Stimulated activated naive CD4-positive, alpha-beta T cell (primary cell): ENCODE measurements around the gene MCTP1.
"Not testable (repeated sequence)": the region's sequence is repeated elsewhere in the genome, so short reads cannot be mapped to it uniquely, and the experiment has no call there.

ENCODE experiments used
- DNase-seq, 6 experiments: peaks; one replicate each; lab custom pipeline; 2025; lab: John Stamatoyannopoulos, UW

MCTP1 gene

DNA sequence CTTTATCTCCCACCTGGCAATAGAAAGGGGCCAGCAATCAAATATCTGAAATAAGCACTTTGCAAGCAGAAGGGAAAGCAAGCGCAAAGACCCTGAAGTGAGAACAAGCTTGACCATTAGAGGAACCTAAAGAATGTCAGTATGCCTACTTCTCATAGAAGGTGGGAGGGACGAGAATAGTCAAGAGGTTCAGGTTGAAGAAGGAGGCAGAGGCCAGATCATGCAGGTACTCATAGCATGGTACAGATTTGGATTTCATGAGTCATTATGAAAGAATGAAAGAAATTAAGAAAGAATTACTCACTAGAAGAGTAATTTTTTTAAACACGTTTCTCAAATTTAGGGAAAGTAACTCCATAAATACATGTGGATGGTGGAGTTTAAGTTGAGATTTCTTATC, 33.7 kb downstream of the MCTP1 start:
- DNase-seq, result no peak

DNA sequence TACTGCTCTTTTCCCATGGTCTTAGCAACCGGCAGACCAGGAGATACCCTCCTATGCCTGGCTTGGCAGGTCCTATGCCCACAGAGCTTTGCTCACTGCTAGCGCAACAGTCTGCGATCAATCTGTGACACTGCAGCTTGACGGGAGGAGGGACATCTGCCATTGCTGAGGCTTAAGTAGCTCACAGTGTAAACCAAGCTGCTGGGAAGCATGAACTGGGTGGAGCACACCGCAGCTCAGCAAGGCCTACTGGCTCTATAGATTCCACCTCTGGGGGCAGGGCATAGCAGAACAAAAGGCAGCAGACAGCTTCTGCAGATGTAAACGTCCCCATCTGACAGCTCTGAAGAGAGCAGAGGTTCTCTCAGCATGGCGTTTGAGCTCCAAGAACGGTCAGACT, 40.4 kb downstream of the MCTP1 start:
- DNase-seq, result no peak

DNA sequence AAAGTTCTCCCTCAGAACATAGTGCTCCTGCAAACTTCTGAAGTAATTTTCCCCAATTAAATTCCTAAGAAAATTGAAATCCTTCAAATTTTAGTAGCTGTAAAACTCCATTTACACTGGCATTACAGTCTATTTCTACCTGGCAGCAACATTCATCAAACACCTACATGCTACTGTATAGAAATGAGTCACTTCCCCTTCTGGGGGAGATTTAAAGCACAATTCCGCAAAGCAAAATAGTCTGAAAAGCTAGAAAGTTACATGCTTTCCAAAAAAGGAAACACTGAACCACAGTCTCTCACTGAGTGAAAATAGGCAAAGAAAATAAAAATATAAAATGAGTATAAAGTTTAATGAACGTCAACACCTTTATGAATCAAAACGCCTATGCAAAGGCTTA, 43.3 kb downstream of the MCTP1 start:
- DNase-seq, result no peak

DNA sequence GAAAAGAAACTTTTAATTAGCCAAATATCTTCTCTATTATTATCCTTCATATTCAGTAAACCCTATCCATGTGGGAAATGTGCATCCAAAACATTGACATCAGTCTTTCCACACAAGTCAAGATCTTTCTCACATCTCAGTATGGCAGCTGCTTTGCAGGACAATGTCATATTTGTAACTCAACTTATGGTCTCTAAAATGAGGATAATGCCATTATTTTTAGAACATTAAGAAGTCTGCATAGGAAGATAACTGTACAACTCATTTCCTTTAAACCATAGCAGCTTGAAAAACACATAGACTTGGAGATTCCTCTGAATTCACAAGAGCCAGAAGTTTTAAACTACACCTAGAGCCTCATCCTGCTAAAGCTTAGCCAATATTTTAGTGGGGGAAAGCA, 43.7 kb downstream of the MCTP1 start:
- no peak for DNase-seq

DNA sequence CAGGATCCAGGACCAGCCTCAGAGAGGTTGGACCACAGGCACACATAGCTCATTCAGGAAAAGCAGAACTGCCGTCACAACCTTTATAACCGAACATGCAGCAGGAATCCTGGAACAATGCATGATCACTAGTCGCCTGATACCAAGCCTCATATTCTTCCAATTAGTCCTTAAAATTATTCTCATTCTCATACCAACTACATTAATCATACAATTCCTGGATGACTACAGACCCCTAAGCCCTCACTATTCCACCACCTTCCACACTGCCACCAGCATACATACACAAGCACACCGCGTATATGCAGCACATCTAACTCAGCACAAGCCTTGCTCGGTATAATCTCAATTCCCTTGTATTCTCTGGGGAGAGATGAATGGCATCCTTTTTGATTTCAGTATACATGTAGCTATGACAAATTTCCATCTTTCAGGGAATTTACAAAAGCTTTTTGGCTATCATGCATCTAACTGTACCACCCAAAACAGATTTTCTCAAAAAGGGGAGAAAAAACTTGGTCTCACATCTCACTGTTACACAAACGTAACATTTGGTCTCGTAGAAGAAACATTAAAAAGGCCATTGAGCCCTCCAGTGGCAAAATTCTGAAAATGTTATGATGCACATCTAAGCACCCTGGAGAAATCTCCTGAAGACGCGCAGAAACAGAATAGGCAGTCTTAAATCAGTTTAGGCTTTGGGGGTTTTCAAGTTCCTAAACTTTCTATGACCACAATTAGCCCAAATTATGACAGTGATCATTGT, 46.2 kb downstream of the MCTP1 start:
- DNase-seq, result no peak

DNA sequence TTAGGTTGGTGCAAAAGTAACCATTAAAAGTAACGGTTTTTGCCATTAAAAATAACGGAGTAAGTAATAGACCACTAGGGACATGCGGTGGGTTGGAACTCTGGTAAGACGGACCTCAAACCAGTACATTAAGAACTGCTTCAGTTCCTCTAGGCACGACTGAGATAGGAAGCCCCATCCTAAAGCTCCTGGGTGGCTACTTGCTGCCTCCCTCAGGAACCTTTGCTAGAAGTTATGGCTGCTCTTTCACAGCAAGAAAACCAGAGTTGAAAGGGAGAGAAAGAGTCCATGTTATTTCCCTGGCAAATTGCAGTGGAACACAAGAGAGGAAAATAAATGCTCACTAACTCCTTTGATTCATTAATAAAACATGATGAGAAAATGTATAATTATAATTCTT, 47.6 kb downstream of the MCTP1 start:
- DNase-seq, result no peak

DNA sequence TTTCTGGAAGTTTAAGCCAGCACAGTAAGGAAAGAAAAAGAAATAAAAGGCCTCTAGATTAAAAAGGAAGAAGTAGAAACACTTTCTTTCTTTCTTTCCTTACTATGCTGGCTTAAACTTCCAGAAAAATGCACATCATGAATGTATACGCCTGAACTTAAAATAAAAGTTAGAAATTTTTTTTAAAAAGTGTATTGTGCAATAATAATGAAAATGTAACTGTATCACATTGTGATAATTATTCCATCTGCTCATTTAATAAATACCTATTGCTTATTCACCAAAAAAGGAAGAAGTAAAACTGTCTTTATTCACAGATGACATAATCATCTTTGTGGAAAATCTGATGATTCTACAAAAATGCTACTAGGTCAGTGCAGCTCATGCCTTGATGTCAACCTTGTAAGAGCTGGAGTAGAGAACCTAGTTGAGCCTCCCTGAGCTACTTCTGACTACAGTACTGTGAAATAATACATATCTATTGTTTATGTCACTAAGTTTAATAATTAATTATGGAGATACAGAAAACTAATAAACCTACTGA, 49.4 kb downstream of the MCTP1 start:
- no peak for DNase-seq

DNA sequence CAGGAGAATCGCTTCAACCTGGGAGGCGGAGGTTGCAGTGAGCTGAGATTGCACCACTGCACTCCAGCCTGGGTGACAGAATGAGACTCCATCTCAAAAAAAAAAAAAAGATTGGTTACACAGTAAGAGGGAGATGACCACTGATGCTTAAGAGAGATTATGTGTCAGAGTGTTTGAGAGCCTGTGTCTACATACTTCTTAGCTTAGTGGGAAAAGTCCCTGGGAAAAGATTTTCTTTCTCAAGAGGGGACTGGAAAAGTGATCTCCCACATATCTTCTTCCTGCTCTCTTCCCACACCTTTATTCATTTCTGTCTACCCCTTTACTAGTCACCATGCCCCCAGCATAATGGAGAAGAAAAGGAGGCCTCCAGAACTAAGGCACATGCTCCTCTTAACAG, 55.2 kb downstream of the MCTP1 start:
- no peak for DNase-seq

DNA sequence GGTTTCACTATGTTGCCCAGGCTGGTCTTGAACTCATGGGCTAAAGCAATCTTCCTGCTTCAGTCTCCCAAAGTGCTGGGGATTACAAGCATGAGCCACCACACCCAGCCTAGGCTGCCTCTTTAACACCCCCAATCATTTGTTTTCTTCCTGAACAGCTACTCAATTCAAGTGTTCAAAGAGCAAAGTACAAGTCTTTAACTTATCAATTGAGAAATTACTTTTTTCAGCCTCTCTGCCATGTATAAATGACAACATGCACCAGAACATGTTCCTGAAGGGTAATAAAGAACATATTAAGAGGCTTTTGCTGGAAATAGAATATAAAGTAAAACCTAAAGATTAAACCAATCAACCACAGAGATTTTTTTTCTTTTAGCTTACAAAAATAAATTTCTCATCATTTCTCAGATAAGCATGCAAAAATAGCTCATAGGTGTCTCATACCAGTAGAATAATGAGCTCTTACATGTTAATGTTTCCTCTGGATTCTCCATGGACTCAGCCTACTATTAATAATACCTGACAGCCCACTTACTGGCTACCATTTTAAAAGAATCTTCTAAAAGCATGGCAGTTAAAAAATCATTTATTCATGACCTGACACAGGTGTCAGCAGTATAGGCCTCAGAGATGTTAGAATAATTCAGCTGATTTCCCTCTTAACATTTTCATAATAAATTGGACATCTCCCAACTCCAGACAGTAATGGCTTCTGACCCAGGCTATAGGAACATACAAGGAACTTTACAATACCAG, 60.0 kb downstream of the MCTP1 start:
- DNase-seq, result no peak

DNA sequence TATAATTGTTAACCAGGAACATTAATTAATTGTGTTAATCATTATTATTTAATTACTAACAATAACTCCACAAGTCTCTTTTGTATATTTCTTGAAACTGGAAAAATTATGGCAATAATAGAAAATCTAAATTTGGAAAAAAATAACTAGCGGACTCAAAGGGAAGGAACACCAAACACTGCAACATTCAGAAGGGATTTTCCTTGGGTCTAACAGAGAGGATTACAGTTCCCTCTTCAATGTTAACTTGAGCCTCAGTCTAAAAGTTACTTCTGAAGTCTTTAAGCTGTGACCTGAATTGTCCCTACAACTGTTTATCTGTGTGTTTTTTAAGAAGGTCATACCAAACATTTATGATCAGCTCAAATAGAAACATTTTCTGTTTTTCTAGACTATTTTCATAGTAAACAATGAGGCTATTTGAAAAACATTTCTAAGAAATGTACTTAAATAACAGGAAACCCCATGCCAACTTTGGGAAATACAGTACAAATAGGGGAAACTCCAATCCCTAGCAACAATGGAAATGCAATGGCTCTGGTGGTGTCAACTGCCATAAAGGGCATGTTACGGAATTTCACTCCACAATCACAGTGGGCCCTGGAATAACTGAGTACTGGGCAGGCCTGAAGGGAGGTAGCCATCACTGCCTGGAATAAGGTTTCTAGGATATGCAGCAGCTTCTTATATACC, 61.2 kb downstream of the MCTP1 start:
- DNase-seq, result no peak

DNA sequence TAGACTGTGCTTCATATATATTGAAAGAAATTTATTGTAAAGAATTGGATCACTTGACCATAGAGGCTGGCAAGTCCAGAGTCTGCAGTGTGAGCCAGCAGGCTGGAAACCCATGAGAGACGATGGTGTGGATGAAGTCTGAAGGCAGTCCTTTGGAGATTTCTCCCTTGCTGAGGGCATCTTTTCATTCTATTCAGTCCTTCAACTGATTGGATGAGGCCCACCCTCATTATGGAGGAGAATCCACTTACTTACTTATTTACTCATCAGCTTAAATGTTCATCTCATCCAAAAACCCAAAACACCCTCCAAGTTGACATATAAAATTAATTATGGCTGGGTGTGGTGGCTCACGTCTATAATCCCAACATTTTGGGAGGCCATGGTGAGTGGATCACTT, 62.1 kb downstream of the MCTP1 start:
- no peak for DNase-seq

DNA sequence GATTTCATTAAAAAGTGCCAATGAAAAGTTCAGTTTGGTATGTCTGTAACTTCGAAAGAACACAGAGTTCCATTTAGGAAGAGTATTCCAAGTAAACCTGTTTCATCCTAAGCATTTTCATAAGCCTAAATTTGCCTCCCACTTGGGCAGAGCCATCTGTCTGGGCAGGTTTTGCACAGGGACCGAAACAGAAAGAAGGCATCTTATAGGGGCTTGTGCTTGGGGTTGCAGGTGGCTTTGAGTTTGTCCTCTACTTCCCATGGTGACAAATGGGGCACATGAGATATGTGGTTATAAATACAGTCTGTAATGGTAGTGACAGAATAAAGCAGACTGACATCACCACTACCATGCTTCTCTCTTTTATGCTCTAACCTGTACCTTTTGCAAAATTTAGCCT, 63.7 kb downstream of the MCTP1 start:
- DNase-seq, result no peak

DNA sequence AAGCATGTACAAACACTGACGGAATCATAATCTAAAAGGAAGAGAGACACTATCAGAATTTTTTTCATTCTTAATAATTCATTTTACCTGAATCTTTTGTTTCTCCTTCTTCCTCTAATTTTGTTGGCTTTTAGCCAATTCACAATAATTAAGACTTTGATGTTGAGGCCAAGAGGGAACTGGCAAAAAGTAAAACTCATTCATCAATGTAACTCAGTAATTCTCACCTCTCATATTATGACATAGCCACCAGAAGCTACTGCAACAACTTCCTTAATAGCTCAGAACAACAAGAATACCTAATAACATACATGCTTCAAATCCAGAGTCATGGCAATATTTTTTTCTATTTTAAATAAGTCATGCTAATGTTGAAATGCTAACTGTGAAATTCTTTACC, 64.5 kb downstream of the MCTP1 start:
- DNase-seq, result no peak

DNA sequence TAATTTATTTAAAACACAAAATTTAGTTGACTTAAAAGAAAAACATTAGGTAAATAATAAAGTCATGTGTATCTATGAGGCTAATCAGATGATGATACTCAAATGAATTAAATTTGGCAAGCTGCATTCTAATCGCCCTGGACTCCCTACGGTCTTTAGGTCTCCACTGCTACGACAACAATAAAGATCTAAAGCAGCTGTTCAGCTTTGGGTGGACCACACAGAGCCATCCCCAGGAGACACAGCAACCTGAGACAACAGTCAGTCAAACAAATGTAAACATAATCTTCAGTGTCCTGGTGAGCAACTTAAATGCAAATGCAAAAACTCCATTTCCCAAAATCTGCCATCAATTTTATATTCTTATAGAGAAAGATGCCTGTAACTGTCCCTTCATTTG, 65.5 kb downstream of the MCTP1 start:
- no peak for DNase-seq

DNA sequence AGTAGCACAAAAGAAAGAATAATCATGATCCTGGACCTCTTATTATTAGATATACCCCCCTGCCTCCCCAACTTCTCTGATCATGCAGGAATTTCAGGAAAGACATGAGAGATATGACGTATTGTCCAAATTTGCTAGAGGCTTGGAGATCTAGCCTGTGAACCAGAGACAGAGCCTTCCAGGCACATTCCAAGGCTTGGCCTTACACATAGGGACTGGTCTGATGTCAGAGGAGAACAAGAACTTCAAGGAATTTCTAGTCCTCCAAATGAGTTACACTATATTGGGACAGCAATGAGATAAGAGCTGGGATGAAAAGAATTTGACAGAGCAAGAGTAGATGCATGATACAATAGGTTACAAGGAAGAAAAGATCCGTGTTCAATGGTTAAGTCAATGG, 67.0 kb downstream of the MCTP1 start:
- no peak for DNase-seq

DNA sequence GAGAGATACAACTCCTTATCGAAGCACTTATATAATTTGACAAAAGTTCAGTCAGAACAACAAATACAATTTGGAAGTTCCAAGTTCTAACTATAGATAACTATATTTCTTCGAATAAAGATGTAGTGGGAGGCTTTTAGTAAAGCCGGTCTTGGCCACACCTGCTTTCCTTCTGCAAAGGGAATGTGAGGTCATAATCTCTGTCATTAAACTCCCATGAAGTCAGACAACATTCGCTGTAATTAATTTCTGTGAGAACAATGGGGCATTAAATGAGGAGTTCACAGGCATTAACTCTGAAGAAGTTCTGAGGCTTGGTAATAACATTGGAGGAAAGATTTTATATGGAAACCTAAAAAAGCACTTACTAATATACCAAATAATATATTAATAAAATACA, 67.5 kb downstream of the MCTP1 start:
- no peak for DNase-seq

DNA sequence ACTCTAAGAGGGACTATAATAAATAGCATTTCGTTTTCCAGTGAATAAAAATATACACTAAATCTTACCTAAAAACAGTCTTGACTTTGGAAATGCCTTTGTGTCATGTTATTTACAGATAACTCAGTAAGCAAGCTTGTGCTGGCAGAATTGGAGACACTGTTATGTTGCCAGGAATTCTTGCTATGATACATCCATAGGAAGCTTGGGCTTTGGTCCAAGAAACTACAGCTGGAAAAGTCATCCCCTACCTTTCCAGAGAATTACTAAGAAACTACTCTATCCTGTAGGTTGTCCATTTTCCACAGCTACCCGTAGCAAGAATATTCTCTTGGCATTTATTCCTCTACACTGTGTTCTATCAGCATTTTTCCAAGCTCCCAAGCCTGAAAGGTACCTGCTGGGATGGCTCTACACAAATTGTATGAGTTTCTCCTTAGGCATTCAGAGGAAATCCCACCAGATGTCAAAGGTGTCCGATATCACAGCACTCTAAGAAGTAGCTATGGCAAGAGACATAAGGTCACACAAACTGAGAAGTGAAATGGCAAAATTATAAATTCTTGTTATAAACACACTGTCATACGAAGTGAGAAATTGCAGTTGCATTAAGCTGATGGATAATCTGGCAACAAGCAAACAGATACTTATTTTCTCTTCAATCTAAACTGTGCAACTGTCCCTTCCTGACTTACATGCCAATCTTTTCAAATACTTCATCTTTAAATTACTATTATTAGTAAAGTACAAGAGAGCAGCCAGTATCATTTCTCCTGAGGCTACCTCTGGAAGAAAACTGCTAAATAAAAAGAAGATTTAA, 68.5 kb downstream of the MCTP1 start:
- DNase-seq, result no peak

DNA sequence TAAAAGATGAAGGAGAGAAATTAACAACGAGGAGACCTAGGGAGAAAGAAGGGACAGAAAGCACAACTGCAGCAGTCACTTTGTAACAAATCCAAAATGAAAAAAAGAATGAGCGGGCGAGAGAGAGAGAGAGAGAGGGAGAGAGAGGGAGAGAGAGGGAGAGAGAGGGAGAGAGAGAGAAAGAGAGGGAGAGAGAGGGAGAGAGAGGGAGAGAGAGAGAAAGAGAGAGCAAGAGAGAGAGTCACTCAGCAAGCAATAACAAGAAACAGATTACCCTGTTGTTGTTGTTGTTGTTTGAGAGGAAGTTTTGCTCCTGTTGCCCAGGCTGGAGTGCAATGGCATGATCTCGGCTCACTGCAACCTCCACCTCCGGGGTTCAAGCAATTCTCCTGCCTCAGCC, 77.1 kb downstream of the MCTP1 start:
- DNase-seq, result not testable (repeated sequence)

DNA sequence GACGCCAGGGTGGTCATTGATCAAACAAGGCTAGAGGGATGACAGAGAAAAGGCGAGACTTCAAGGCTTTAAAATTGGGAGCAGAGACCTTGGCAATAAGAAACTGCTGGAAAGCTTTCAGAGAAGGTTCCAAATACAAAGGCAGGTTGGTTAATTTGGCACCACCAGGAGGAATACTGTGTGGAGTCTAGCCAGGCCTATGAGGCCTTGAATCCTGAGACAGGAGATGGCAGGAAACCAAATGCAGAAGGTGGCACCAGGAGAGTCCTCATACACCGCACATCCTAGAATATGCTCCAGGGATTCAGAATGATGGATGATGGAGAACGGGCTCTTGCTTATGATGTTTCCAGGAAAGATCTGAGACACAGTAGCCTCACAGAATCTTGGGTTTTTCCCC, 90.0 kb downstream of the MCTP1 start:
- no peak for DNase-seq

DNA sequence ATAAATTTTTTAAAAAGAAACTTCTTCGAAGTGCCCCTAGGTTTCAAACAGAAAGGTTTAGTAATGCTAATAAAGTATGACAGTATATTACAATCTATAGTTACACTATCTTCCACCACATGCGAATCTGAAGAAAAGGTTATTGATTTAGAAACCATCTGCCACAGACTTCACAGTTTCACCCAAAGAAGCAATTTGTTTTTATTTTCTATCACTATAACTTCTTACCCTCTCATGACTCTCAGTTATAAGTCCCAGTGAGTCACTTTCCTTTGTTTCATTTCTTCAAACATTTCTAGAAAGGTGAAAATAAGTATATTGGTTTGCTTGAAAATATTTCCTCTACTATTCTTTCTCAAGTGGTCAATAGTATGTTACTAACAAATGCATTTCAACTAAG, 93.6 kb downstream of the MCTP1 start:
- no peak for DNase-seq

DNA sequence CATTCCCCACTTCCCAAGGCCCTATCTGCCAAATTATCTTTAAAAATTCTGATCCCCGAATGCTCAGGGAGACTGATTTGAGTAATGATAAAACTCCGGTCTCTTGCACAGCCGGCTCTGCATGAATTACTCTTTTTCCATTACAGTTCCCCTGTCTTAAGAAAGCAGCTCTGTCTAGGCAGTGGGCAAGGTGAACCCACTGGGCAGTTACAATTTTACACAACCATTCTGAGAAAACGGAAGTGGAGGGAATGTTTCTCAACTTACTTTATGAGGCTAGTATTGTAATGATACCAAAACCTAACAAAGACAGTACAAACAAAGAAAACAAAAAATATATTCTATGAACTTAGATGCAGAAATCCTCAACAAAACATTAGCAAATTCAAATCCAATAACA, 100.0 kb downstream of the MCTP1 start:
- no peak for DNase-seq

DNA sequence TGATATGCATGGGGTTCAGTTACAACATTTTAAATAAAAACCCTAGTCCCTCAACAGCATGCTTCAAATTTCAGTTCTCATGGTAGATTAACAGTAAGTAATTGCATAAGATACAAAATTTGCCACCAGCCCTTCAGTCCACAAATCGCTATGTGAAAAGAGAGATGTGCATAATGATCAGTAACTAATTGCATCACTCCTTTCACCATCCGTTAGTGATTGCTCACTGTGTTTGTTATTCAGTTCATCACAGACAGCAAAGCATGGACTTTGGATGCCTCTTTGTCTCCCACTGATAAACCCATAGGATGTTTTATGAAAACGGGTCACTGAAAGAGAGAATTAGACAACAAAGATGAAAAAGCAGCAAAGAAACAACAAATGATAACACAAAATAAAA, 103.2 kb downstream of the MCTP1 start:
- no peak for DNase-seq
